Fibroblast of skin of right biceps (primary cell): ENCODE data around the gene CEP131.

Experiments
- DNase-seq: peaks from one replicate; pipeline ENCODE4 v3.0.0-alpha.2; 2013

CEP131 gene

DNA sequence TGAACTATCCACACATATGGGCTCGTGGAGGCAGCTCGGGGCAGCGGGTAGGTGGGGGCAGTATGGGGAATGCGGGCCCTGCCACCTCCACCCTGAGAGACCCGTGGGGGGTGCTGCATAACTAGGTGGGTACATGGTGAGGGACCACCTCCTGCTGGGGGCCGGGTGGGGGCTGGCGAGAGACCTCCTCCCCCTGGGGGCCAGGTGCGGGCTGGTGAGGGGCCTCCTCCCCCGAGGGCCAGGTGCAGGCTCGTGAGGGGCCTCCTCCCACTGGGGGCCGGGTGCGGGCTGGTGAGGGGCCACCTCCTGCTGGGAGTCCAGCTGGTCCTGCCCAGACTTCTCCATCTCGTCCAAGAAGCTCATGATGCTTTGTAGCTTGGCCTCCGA is 25.4 kb downstream of the CEP131 start:
- no peak for DNase-seq

DNA sequence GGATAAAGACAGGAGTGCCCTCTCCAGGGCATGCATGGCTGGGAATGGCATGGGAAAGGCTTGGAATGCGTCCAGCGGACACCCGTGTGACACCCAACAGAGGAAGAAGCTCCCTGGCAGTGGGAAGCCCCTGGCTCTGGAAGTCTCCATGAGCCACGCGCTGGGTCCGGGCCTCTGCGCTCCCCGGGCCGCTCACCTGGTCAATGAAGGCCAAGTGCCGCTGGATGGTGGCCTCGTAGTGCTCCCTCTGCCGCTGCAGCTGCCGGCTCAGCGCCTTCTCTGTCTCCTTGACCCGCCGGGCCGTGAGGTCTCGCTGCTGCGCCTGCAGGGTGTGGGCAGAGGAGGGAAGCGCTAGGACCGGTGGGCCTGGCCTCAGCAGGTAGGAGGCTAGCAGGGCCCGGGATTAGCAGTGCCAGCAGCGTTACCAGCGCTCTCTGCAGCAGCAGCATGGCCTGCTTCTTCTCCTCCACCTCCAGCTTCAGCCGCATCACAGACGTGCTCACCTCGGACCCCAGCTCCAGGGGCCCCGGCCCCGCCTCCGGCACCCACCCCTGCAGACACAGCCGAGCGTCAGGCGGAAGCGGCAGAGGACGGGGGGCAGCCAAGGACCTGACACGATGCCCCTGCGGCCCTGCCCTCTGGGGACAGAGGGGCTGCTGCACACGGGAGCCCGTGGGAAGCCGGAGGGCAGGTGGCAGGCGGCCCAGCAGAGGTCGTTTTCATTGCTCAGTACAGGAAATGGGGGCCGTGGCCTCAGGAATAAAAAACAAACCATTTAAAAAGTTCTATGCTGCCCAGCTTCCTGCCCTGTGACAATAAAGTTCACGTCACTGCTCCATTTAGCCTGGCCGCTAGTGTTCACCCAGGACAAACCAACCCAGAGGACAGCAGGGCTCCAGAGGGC is 26.0 kb downstream of the CEP131 start:
- DNase-seq = no peak

DNA sequence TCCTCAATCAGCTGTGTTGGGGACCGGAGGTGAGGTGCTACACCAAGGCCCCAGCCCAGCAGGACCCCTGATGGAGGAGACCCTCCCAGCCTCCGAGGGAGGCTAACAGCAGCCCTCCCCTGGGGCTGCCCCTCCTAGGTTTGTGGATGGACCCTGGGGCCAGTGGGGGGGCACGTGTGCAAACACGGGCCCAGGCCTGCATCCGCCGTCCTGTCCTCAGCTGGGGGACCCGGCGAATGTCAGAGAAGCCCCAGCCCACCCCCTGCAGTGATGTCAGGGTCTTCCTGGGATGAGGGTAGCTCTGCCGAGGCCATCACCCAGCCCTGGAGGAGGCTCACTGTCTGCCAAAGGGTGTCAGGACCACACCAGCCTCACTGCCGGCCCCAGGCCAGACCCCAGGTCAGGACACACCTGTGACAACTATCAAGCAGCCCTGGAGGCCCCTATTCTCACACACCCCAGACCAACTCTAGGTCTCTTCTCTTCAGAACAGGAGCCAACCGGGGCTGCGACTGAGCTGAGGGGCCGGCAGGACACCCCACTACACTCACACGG is 26.7 kb downstream of the CEP131 start:
- DNase-seq = no peak

DNA sequence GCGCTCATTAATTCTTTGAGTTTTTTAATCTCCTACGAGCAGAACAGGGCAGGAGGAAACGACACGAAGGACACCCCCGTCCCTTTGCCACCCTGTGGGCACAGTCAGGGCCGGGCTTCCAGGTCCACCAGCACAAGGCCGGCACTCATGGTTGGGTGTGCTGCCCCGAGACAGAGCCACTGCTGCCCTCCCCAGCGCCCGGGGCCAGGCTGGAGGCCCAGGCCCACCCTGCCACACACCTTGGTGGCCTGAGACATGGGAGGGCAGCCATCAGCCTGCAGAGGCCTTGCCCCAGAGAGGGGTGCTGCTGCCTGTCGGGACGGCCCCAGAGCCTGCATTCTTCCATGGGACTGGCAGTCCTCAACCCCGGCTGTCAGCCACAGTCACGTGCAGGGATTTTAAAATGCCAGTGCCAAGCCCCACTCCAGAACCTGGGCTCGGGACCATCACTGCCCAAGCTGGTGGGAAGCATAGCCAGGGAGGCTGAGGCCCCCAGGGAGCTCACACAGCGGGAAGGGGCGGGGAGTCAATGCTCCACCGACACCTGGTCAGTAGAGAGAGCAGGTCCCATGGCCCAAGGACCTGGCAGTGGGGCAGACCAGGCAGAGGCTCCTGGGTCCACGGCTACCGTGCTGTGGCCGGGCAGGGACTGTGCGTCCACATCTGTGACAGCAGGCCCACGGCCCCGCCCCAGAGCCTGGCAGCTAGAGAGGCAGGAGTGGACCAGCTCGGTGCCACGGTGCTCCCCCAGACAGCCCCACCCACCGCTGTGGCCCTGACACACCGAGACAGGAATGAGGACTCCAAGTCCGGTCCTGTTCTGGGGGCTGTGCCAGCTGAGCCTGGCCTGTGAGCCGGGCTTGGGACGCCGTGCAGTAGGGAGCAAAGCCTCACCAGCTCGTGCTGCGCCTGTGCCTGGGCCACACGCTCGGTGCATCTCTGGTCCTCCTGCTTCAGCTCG is 27.5 kb downstream of the CEP131 start:
- no peak for DNase-seq

DNA sequence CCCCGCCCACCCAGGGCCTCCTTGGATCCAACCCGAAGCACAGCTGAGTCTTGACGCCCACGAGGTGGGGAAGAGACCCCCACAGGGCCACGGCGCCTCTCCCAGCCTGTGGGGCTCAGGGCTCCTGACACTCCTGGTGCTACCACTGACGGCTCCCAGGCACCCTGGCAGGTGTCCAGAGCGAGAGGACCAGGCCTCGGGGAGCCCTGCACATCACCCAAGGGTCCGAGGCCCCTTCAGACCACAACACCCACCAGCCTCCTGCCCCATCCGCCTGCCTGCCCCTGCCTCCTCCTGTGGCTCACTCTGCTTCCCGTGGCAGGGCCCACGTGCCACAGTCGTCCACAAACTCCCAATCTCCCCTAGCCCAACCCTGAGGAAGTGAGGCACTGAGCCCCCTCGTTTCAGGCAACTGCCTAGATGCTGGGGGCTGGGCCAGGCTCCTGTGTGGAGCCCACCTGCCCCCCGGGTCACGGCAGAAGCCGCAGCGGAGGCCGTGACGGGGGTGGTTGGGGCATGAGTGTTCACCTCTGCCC is 28.5 kb downstream of the CEP131 start:
- no peak for DNase-seq

DNA sequence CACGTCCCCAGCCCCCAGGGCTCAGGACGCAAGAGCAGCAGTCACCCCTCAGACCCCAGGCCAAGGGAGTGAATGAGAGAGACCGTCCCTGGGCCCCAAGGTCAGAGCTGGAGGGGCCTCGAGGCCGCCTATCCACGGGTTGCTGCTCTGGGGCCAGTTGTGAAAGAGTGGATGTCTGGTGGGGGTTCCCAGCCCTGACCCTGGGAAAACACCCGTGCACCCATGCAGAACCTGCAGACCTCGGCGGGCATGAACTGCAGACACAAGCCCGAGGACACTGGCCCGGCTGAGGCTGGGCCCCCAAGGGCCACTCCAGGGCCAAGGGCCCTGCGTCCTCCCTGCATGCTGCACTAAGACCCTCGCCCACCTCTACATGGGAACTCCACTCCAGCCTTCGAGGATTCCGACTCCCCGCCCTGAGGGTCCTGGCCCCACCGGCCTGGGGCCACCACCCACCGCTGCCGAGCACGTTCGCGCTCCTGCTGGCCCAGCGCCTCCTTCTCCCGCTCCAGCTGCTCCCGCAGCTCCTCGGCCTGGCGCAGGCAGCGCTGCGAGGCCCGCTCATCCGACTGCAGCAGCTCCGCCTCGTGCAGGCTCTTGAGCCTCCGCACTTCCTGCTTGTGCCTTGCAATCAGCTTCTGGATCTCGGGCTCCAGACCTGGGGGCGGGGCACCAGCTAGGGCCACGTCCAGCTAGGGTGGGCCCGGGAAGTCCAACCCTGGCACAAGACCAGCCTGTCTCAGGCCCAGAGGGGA is 29.1 kb downstream of the CEP131 start:
- DNase-seq = no peak

DNA sequence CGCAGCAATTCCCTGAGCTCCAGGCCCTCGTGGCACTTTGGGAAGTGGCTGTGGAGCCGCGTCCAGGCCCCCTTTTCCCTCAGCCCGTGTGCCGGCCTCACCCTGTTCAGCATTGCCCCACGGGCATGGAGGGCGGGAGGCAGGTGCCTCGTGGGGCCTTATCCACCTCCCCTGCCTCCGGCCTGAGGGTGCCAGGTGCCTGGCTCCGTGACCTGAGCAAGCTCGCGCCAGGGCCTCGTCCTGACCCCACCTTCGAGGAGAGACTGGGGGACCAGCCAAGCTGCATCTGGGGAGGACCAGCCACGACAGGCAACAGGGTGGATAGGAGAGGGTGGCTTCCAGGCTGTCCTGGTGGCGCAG is 29.7 kb downstream of the CEP131 start:
- DNase-seq = no peak

DNA sequence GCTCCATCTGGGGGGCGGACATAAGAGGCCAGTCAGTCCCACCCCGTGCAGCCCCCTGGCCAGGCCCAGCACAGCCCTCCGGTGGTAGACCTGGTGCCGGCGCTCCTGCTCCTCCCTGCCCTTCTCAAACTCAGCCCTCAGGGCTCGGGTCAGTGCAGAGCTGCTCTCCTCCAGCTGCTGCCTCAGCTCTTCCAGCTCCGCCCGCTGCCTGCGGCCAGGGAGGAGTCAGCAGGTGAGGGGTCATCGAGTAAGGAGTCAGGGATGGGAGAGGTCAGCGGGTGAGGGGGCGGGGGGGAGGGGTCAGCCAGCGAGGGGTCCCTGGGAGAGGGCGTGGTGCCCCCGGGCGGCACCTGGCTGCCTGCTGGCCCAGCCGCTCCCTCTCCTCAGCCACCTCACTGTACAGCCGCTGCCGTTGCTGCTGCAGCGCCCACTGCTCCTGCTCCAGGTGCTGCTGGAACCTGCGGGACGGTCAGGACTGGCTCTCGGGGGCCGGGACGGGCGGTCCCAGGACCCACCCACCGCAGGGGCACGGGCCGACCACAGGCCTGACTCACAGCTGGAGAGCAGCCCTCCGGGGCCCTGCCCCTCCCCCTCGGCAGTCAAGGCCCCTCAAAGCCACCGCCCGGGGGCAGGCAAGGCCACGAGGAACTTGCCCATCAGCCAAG is 30.2 kb downstream of the CEP131 start:
- no peak for DNase-seq

DNA sequence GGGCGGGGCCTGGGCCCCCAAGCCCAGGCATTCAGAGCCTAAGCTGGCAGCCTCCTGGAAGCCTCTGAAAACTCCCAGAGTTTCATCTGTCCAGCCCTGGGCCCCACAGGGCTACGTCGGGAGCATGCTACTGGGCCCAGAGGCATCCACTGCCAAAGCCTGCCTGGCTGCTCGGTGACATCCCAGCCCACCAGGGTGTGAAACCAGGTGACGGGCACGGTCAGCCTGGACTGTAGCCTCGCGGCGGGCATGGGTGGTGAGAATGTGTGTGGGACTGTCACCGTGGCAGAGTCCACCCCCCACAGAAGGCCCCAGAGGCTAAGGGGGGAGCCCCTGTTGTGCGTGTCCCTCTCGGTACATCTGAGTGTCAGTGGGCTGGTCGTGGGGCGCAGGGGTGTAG is 31.1 kb downstream of the CEP131 start:
- DNase-seq = no peak

DNA sequence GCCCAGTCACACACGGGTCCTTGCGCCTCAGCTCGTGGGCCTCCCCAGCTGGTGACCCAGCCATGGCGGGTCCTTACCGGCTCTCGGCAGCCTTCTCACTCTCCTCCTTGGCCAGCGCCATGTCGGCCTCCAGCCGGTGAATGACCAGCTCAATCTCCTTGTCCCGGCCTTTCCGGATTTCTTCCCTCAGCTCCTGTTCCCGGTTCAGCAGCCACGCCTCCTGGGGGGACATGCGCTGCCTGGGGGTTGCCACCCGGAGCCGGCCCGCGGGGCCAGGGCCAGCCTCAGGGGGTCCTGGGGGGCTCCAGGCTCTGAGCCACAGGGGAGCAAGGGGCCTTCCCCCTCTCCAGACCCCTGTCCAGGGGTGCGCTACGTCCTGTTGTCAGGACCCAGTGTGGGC is 31.6 kb downstream of the CEP131 start:
- DNase-seq = no peak

DNA sequence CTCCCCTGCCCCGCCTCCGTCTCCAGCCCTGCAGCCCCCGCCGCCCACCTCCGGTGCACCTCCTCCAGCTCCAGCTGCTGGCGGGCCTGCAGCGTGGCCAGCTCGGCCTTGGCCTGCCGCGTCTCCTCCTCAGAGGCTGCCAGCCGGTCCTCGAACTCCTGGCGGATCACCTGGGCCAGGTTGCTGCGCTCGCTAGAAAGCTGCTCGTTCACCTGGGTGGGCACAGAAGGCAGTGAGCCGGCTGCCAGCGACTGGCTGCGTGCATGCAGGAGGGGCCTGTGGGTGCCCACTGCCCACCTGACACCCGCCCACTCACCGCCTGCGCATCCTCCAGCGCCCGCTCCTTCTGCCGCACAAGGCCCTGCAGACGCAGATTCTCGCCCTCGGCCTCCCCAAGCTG is 32.2 kb downstream of the CEP131 start:
- DNase-seq = no peak

DNA sequence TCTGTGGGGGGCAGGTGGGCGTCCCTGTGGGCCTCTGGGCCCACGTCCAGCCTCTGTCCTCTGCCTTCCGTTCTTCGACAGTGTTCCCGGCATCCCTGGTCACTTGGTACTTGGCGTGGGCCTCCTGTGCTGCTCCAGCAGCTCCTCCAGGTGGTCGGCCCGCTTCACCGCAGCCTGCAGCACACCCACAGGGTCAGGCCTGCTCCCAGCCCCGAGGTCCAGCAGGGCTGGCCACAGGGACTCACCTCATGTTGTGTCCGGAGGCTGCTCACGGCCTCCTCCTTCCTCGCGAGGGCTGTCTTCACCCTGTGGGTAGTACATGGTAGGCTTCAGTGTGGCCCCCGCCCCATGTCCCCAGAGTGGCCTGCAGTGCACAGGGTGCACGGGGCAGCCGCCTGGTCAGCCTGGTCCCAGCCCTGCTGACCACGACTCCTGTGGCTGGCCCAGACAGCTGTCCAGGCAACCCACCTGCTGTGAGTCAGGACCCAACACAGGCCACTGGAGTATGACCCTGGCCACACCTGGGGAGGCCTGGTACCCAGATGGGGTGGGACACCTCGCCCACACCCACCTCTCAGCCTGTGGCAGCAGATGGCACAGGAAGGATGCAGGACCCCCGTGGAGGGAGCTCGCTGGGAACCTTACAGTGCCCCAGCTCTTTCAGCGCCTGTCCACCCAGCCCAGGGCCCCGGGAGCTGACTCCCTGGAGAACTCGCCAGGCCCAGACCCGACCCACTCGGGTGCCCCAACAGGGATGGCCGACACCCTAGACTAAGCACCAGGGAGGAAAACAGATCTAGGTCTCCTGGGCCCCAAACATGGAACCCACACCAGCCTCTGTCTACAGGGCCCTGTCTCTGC is 32.9 kb downstream of the CEP131 start:
- DNase-seq = no peak

DNA sequence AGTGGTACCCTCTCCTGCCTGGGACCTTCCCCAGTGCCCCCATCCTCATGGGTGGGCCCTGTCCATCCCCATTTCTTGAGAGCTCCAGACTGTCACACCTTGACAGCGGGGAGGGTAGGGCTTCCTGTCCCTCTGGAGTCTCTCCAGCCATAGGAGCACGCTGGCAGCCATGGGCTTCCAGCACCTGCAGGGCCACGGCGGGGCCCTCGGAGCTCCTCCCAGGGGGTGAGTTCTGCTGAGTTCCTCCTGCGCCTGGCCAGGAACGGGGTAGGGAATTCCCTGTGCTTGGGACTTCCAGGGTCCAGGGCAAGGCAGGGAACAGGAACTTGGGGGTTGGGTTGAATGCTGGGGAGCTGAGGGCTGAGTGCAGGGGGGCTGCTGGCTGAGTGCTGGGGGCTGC is 33.7 kb downstream of the CEP131 start:
- no peak for DNase-seq

DNA sequence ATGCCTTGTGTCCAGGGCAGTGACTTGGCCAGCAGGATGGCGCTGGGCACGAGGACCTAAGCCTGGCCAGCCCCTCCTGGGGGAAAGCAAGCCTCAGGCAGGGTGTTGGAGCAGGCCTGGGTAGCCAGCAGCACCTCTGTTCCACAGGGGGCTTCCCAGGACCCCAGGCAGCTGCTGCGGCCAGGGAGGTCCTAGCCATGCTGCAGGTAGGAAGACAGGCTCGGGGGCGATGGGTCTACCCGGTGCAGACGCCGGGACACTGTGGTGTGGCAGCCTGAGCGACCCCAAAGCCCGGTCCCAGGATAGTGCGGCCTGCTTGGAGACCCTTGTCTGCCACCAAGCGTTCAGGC is 34.3 kb downstream of the CEP131 start:
- no peak for DNase-seq

DNA sequence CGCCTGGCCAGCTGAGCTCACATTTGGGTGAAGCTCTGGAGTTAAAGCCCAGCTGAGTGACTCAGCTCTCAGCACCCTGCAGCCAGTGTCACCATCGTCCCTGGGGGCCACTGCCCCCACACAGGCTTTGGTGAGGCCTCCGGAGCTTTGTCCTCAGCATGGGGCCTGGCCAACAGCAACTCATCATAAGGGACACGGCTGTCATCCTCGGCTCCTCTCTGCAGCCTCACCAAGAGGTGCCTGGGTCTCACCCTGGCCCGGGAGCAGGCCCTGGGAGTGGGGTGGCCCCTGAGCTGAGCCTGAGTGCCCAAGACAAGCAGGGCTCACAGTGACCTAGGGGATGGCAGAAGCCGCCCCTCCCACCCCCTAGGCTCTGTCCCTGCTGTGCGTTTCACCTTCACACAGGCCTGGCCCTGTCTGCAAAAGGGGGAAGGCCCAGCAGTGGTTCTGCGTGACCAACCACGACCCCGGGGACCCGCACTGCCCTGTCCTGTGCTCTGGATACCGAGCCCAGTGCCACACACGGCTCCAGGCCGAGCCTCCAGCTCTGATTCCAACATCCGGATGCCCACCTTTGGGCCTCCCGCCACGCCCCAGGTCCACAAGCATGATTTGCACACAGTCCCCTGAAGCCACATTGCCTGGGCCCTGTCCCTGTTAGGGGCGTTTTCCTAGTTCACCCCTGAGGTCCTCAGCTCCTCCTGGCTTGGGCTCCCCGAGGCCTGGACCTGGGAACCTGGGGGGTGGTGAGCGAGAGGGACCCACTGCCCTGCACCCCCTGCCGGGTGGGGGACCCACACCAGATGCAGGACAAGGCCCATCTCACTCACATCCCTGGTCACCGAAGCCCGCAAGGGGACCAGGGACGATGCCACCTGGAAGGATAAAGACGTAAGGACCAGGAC is 34.9 kb downstream of the CEP131 start:
- no peak for DNase-seq

DNA sequence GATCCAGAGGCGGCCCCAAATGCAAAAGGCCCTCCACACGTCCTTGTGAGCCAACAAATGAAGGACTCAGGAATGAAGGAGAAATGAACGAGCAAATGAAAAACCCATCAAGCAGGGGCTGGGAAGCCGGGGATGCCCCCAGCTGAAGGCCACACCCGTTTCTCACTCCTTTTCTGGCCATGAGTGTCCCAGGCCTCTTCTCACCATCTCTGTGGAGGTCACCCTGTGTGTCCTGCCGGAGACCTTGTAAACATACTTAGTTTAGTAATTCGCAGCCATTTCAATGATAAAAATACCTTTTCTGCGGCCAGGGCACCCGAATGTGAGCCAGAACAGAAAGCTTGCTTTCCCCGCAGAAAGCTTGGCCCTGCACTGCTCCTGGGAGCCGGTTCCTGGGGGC is 35.6 kb downstream of the CEP131 start:
- DNase-seq = no peak

DNA sequence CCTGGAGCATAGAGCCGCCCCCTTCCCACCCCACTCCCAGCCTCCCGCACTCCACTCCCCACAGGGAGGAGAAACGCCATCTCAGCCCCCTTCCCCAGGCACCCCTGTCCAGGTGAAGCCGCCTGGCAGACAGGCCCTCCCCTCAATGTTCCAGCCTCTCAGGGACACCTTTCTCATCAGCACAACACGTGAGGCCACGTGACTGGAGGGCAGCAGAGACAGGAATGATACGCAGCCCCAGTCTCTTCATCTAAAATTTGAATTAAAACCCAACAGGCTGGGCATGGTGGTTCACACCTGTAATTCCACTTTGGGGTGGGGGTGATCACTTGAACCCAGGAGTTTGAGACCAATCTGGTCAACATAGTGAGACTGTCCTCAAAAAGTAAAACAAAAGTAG is 36.6 kb downstream of the CEP131 start:
- DNase-seq = no peak

DNA sequence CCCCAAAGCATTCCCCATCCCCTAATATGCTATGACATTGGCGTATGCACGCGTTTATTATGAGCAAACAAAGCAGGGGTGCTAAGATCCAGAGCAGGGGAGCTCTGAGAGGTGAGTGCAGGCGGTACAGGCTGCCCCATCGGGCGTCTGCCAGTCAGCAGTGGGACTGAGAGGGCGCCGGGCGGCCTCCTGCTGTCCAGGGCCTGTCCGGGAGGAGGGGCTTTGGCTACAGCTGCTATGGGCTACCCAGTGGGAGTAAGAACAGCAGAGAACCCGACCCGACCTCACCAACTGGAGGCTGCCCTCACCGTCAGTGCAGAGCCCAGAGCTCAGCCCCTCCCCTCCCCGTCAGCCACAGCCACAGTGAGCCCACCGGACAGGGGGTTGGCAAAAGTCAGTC is 38.2 kb downstream of the CEP131 start:
- DNase-seq = no peak

DNA sequence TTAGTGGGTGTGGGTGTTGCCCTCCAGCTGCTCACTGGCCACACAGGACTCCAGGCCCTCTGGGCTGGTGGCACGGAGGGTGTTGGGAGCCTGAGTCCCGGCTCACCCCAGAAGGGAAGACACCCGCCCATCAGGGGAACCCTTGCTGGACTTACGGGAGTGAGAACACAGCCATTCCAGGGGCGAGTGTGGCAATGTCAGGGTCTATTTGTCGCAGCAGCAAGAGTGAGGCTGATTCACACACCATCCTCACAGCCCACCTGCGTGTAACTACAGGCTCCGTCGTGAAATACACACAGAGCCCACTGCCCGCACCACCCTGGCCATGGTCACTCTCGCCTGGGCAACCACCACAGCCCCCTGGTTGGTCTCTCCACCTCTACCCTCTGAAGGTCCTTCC is 39.0 kb downstream of the CEP131 start:
- DNase-seq = no peak

DNA sequence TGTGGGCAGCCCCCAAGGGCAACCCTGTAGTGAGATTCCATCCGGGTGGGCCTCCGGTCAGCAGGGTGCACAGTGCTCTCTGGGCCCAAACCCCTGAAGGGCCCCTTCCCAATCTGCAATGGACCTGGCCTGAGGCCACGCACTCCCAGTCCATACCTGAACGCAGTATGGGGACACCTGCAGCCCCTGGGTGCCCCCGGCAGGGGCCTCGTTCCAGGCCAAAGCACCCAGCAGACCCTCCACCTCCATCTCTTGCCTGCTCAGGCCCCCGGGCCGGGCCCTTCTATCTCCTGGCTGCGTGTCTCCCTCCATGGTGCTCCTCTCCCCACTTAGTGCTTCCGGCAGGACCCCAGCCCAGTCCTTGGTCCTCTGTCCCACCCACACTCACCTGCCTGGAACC is 39.4 kb downstream of the CEP131 start:
- DNase-seq = no peak
